ENCODE data around the gene SLC4A1. TPM values are rescaled to one million over a fixed set of nuclear protein-coding genes. Genes with fewer than 3 reads are reported as not detected.

Gene SLC4A1
- total RNA-seq, 1 donor from 2014 or later, result not detected

DNA sequence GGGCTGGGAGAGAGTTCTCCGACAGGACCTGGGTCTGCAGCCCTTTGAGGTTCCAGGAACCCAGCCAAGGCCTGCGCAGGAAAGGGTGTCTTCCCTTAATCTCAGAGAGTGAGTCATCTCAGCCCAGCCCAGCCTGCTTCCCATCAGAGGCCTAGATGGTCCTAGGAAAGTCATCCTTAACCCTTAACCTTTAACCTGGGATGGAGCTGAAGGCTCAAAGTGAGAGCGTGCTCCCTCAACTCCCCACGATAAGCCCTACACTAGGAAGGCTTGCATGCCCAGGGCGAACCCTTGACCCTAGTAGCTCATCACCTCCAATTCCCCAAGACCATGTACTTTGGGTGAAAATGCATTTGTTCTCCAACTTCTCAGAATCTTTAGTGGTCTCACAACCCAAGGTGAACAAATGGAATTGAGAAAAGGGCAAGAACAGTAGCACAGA, 63.5 kb downstream of the SLC4A1 start:
- peak; percentile 27 for DNase-seq

DNA sequence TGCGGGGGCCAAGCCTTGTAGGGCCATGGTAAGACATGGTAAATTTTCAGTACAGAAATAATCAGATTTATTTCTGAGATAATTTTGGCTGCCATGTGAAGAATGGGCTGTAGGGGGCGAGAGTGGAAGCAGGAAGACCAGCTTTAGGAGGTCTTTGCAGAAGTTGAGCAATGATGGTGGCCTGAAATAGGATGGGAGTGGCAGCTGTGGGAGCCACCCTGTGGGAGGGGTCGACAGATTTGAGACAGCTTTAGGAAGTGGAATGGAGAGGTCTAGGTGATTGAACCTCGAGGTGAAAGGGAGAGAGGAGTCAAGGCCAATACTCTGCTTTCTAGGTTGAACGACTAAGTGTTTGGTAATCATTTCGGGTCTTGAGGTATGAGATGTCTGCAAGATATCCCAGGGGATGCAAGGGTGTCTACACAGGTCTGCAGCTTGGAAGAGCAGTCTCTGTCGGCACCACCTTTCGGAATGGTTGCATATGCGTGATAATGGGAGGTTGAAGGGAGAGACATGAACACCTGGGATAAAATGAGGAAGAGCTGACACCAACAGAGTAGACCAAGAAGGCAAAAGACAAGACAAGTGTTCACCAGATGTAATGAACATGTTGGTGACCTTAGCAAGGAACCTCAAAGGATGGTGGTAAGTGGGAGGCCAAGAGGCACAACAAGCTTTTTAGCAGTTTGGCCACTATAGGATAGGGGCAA, 64.0 kb downstream of the SLC4A1 start:
- DNase-seq, result peak; percentile 72

DNA sequence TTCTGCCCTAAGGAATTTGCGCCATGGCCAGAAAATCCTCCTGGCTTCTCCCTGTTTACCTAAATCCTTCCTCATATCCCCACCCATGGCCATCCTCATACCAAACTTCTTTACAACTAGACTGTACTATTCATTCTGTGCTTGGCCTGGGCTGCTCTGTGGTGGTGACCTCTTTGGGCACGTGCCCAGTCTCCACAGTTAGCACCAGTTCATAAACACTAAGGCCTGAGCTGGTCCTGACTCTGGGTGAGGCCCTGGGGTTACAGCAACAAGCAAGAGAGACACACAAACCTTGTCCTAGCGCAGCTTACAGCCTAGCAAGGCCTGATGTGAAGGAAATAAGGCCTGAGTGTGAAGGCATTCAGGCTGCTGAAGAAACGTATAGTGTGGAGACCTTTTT, 65.2 kb downstream of the SLC4A1 start:
- DNase-seq, result no peak

DNA sequence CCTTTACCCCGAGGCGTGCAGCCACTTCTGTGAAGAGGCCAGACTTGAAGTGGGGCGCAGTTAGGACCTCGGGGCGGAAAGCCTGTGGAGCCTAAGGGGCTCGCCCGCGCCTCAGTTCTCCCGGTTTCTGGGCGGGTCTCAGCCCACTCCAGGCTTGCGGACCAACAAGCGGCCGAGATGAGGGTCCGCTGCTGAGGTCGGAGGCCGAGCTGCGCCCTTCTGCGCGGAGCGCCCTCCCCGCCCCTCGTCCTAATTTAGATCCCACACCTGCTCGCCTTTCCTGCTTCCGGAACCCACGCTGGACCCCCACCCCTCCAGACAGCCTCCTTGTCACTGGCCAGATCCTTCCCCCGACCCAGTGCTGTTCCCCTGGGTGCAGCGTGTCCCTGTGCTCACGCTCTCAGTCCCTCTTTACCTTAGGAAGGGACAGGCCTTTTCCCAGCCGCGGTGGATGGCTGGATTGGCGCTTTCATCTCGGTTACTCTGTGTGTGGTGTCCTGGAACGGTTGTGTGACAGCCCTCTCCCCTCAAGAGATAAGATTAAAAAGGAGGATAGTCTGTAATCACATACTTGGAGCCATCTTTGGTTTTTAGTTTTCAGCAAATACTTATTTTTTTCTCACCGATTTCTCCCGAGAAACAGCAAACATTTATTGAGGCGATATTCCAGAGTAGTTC, 67.3 kb downstream of the SLC4A1 start:
- peak; percentile 17 for DNase-seq

DNA sequence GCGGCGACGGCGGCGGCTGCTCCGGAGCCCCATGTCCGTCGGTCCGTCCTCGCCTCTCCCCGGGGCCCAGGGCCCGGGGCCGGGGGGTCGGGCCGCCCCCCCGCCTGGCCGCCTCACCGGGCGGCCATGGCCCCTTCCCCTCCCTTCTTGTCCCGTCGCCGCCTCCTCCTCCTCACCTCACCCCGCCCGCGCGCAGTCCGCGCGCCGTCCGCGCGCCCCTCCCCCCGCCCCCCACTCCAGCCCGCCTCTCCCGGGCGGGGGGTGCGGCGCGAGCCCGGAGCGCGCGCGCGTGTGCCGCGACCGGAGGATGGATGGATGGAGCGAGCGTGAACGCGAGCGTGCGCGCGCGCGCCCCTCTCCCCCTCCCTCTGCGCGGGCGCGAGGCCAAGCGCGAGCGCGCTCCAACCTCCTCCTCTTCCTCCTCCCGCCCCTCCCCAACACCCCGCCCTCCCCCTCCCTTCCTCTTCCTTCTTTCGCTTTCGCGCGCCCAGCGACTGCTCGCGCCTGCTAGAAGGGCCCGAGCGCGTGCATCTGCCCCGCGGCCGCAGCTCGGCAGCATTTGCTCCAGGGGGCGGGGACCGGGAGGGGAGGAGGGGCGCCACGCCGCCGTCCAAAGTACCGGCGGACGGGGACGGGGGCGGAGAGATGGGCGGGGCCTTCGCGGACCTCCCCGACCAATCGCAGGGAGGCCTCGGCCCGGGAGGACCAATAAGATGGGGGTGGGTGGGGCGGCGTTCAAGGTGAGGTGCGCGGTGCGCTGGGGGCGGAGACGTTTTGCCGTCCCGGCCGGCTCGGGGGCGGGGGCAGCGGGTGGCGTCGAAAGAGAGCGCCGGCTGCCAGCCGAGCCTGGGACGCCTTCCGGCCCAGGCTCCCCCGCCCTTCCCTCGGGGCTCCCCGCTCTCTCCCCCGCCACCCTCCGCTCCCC, 68.1 kb downstream of the SLC4A1 start, which contains the start of gene ATXN7L3:
Gene ATXN7L3 (minus strand): TSS at position 332 of the 925 bp plus-strand sequence. CDS start 1,814 bp downstream, outside the sequence.
- DNase-seq, result peak; percentile 98

DNA sequence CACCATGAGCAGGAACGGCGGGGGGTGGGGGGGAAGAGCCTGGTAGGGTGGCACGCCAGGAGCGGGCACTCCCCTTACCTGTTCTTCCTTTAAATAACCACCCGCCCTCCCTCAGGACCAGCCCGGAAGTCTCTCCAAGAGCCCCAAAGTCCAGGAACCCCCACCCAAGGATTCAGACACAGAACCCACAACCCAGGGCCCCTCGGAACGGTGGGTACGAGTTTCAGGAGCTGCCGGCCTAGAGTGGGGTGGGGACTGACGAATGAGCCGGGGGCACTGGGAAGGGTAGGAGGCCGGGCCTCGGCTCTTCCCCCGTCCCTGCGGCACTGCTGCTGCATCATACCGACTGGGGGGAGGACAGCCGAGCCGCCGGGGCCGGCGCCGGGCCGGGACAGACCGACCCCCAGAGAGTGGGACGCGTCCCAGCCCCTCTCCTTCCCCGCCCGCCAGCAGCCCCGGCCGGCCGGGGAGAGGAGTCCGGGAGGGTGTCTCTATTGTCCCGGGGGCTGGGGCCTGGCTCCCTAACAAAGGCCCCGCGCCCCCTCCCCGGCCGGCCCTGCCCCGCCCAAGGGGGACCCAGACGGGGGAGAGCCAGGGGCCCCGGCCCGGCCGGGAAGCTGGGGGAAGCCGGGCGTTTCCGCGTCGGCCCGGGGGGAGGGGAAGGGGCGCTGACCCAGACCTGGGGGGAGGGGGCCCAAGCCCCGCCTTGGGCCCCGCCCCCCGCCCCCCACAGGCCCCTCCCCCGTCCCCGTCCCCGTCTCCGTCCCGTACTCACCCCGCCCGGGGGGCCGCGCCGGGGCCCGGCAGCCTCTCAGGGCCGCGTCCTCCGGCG, 69.0 kb downstream of the SLC4A1 start:
- DNase-seq, result peak; percentile 70

Other genes starting within 250 kb of the SLC4A1 start
- gene LSM12, start 201.5 kb downstream of the SLC4A1 start, total RNA-seq, result 21.8 and 32.0 TPM in 2 replicates
- gene G6PC3, start 197.4 kb downstream of the SLC4A1 start, total RNA-seq, result 14.3 and 35.1 TPM in 2 replicates
- gene HDAC5, start 144.5 kb downstream of the SLC4A1 start, total RNA-seq, result 50.3 and 52.1 TPM in 2 replicates
- gene HROB, start 126.2 kb downstream of the SLC4A1 start, total RNA-seq, result 1.2 and 2.9 TPM in 2 replicates
- 0.17 TPM in 1 of 2 replicates, not detected in the other for gene ASB16, start 97.4 kb downstream of the SLC4A1 start, total RNA-seq
- 37.0 and 40.2 TPM in 2 replicates for gene TMUB2, start 81.2 kb downstream of the SLC4A1 start, total RNA-seq
- 51.1 and 67.7 TPM in 2 replicates for gene ATXN7L3, start 68.3 kb downstream of the SLC4A1 start, total RNA-seq
- gene UBTF, start 48.5 kb downstream of the SLC4A1 start, total RNA-seq, result 59.2 and 68.4 TPM in 2 replicates
- gene RUNDC3A, start 40.5 kb upstream of the SLC4A1 start, total RNA-seq, result under 0.01 TPM in 1 of 2 replicates, not detected in the other
- 88.8 and 120 TPM in 2 replicates for gene SLC25A39, start 56.7 kb upstream of the SLC4A1 start, total RNA-seq
- gene GRN, start 77.2 kb upstream of the SLC4A1 start, total RNA-seq, result 543 and 963 TPM in 2 replicates
- 7.0 and 9.7 TPM in 2 replicates for gene FAM171A2, start 95.7 kb upstream of the SLC4A1 start, total RNA-seq
- 0.19 and 1.0 TPM in 2 replicates for gene ITGA2B, start 121.5 kb upstream of the SLC4A1 start, total RNA-seq
- gene GPATCH8, start 235.3 kb upstream of the SLC4A1 start, total RNA-seq, result 17.0 and 20.7 TPM in 2 replicates